HG03060 (cell line): ENCODE data around the gene SPEF1.
A peak's percentile ranks its signal among the peaks of the same experiment; 100 is the strongest.

Experiments
- ATAC-seq: cut with Tn5 transposase; IDR thresholded peaks from one replicate; pipeline ENCODE4 v1.9.1; 2021; ENCODE audit warnings: low read depth, moderate number of reproducible peaks; ENCODE audit not compliant: unreplicated experiment

The SPEF1 gene

GRCh38 chr20:3811467-3812258 is 30.4 kb upstream of the SPEF1 start:
- ATAC-seq: no peak

- no peak for ATAC-seq
Measured at GRCh38 chr20:3808544-3808943, 27.3 kb upstream of the SPEF1 start.

GRCh38 chr20:3804781-3805180 is 23.5 kb upstream of the SPEF1 start:
- ATAC-seq: no peak

- no peak for ATAC-seq
Measured at GRCh38 chr20:3804254-3804751, 23.1 kb upstream of the SPEF1 start.

GRCh38 chr20:3803854-3804253 is 22.6 kb upstream of the SPEF1 start:
- ATAC-seq: no peak

GRCh38 chr20:3803289-3803688 is 22.0 kb upstream of the SPEF1 start:
- no peak for ATAC-seq

GRCh38 chr20:3802524-3803239 is 21.4 kb upstream of the SPEF1 start:
- no peak for ATAC-seq

GRCh38 chr20:3801846-3802245 is 20.6 kb upstream of the SPEF1 start:
- no peak for ATAC-seq

- ATAC-seq: no peak
Measured at GRCh38 chr20:3801299-3801698, 20.1 kb upstream of the SPEF1 start.

GRCh38 chr20:3800878-3801260 is 19.6 kb upstream of the SPEF1 start:
- no peak for ATAC-seq

GRCh38 chr20:3800256-3800877 is 19.1 kb upstream of the SPEF1 start:
- no peak for ATAC-seq

GRCh38 chr20:3798908-3799248 is 17.6 kb upstream of the SPEF1 start:
- no peak for ATAC-seq

- no peak for ATAC-seq
Measured at GRCh38 chr20:3798373-3798768, 17.1 kb upstream of the SPEF1 start.

GRCh38 chr20:3797592-3798372 is 16.5 kb upstream of the SPEF1 start:
- ATAC-seq: no peak

GRCh38 chr20:3797226-3797545 is 15.9 kb upstream of the SPEF1 start:
- no peak for ATAC-seq

GRCh38 chr20:3796477-3797225 is 15.4 kb upstream of the SPEF1 start:
- ATAC-seq: no peak

GRCh38 chr20:3795511-3796468 is 14.5 kb upstream of the SPEF1 start, which contains the start of gene CDC25B:
TSS of gene CDC25B (plus strand) at chr20:3796310. CDS start at chr20:3796532, 222 bp downstream.
- peak; percentile 42 for ATAC-seq

GRCh38 chr20:3794701-3795420 is 13.6 kb upstream of the SPEF1 start:
- ATAC-seq: no peak
